WTC11 (cell line): ENCODE measurements around the gene NINJ2. TPM values are rescaled to one million over a fixed set of nuclear protein-coding genes. Genes with fewer than 3 reads are reported as not detected.

Experiments
- ATAC-seq: fragments of 200-7000 bp; cut with Tn5 transposase; 2 replicates; pipeline ENCODE4 v1.10.0; 2021; ENCODE audit warnings: mild to moderate bottlenecking, moderate library complexity
- CTCF ChIA-PET: fragments of 300-600 bp; sonication (Branson Sonifier 250); formaldehyde crosslinking; loops from one replicate; lab custom pipeline; 2021; ENCODE audit warnings: antibody characterized with exemption; lab: Charles Lee
- POLR2A ChIA-PET: fragments of 350-600 bp; sonication (Branson Sonifier 250); formaldehyde crosslinking; loops from one replicate; lab custom pipeline; 2021; ENCODE audit warnings: antibody characterized with exemption; lab: Charles Lee
- DNase-seq: peaks from one replicate; pipeline ENCODE4 v3.0.0; 2021; ENCODE audit warnings: low spot score
- H3K27ac Mint-ChIP-seq: 2 replicates; pipeline ENCODE4 v1.8.0; 2021; ENCODE audit warnings: mixed read lengths
- H3K27me3 Mint-ChIP-seq: 2 replicates; pipeline ENCODE4 v1.8.0; 2021; ENCODE audit warnings: low read depth, mild to moderate bottlenecking, moderate library complexity, mixed read lengths
- H3K36me3 Mint-ChIP-seq: 2 replicates; pipeline ENCODE4 v1.8.0; 2021; ENCODE audit warnings: mixed read lengths
- H3K4me1 Mint-ChIP-seq: 2 replicates; pipeline ENCODE4 v1.8.0; 2022; ENCODE audit warnings: mixed read lengths
- H3K4me3 Mint-ChIP-seq: 2 replicates; pipeline ENCODE4 v1.8.0; 2021; ENCODE audit warnings: mild to moderate bottlenecking, moderate library complexity, mixed read lengths
- H3K9me3 Mint-ChIP-seq: 2 replicates; pipeline ENCODE4 v1.8.0; 2021; ENCODE audit warnings: mixed read lengths
- ATF3 ChIP-seq: sonication (generic); formaldehyde crosslinking; conservative IDR thresholded peaks from 2 replicates; pipeline ENCODE4 v1.8.1; 2022; ENCODE audit warnings: mild to moderate bottlenecking, missing genetic modification reagents
- CREM ChIP-seq: sonication (generic); formaldehyde crosslinking; IDR thresholded peaks from 2 replicates; pipeline ENCODE4 v1.8.1; 2022; ENCODE audit warnings: mild to moderate bottlenecking, missing genetic modification reagents, moderate library complexity
- CTCF ChIP-seq: fragments of 200-600 bp; IDR thresholded peaks from 2 replicates; pipeline ENCODE4 v1.8.0; 2022; ENCODE audit warnings: antibody characterized with exemption
- E2F5 ChIP-seq: sonication (generic); formaldehyde crosslinking; IDR thresholded peaks from 2 replicates; pipeline ENCODE4 v1.8.1; 2022; ENCODE audit warnings: mild to moderate bottlenecking, moderate library complexity, missing genetic modification reagents
- ERG ChIP-seq: fragments of 250-450 bp; sonication (Bioruptor Pico); IDR thresholded peaks from 2 replicates; pipeline ENCODE4 v1.8.0; 2021; ENCODE audit warnings: mild to moderate bottlenecking
- ETV6 ChIP-seq: sonication (generic); formaldehyde crosslinking; IDR thresholded peaks from 2 replicates; pipeline ENCODE4 v1.8.1; 2022; ENCODE audit warnings: mild to moderate bottlenecking, missing genetic modification reagents
- FOXP1 ChIP-seq: sonication (generic); formaldehyde crosslinking; IDR thresholded peaks from 2 replicates; pipeline ENCODE4 v1.8.0; 2022; ENCODE audit warnings: missing genetic modification reagents, mild to moderate bottlenecking, moderate library complexity, borderline replicate concordance
- GRHL2 ChIP-seq: fragments of 250-450 bp; sonication (Bioruptor Pico); IDR thresholded peaks from 2 replicates; pipeline ENCODE4 v1.8.0; 2022; ENCODE audit warnings: mild to moderate bottlenecking, moderate library complexity; ENCODE audit not compliant: insufficient replicate concordance, severe bottlenecking
- JAZF1 ChIP-seq: fragments of 250-450 bp; sonication (Bioruptor Pico); IDR thresholded peaks from 2 replicates; pipeline ENCODE4 v1.9.0; 2021; ENCODE audit warnings: moderate library complexity, mild to moderate bottlenecking, inconsistent platforms
- JUN ChIP-seq: sonication (generic); formaldehyde crosslinking; IDR thresholded peaks from 2 replicates; pipeline ENCODE4 v1.8.0; 2023; ENCODE audit warnings: mild to moderate bottlenecking, missing genetic modification reagents
- MXD4 ChIP-seq: fragments of 250-450 bp; sonication (Bioruptor Pico); IDR thresholded peaks from 2 replicates; pipeline ENCODE4 v1.8.0; 2021; ENCODE audit warnings: mild to moderate bottlenecking, moderate library complexity, borderline replicate concordance
- PRRX2 ChIP-seq: fragments of 250-450 bp; sonication (Bioruptor Pico); IDR thresholded peaks from 2 replicates; pipeline ENCODE4 v1.8.0; 2021; ENCODE audit warnings: mild to moderate bottlenecking
- RORB ChIP-seq: fragments of 250-450 bp; sonication (Bioruptor Pico); IDR thresholded peaks from 2 replicates; pipeline ENCODE4 v1.9.0; 2021; ENCODE audit warnings: mild to moderate bottlenecking
- SMAD3 ChIP-seq: sonication (generic); formaldehyde crosslinking; IDR thresholded peaks from 2 replicates; pipeline ENCODE4 v1.8.0; 2022; ENCODE audit warnings: missing genetic modification reagents, mild to moderate bottlenecking, borderline replicate concordance
- SOX15 ChIP-seq: fragments of 250-450 bp; sonication (Bioruptor Pico); IDR thresholded peaks from 2 replicates; pipeline ENCODE4 v1.9.0; 2021; ENCODE audit warnings: mild to moderate bottlenecking
- STAT6 ChIP-seq: sonication (generic); formaldehyde crosslinking; conservative IDR thresholded peaks from 2 replicates; pipeline ENCODE4 v1.8.1; 2023; ENCODE audit warnings: mild to moderate bottlenecking, low read depth, missing genetic modification reagents, moderate library complexity
- ZMAT4 ChIP-seq: fragments of 250-450 bp; sonication (Bioruptor Pico); IDR thresholded peaks from 2 replicates; pipeline ENCODE4 v1.9.0; 2021; ENCODE audit warnings: mild to moderate bottlenecking
- ZNF263 ChIP-seq: sonication (generic); formaldehyde crosslinking; IDR thresholded peaks from 2 replicates; pipeline ENCODE4 v1.8.1; 2022; ENCODE audit warnings: low read depth, mild to moderate bottlenecking, moderate library complexity, missing genetic modification reagents
- ZNF425 ChIP-seq: fragments of 250-450 bp; sonication (Bioruptor Pico); conservative IDR thresholded peaks from 2 replicates; pipeline ENCODE4 v1.9.0; 2021; ENCODE audit warnings: mild to moderate bottlenecking
- total RNA-seq: library from RNA; stranded (reverse); gene quantifications from 3 replicates; pipeline ENCODE4 v1.2.3, GENCODE V29; 2021

The NINJ2 gene
- total RNA-seq, 1 experiment from 2014 or later = 0.42 TPM

- ChIA-PET POLR2A (interaction anchor here (0.8 to 1.9 kb wide), 2 partner anchors 14 to 83 kb away, joined by 9 to 11 read pairs; partner anchors contain the start of gene WNK1), CTCF (interaction anchor here (0.6 to 4.2 kb wide), 10 partner anchors 9 to 281 kb away, joined by 3 to 41 read pairs (median 6); partner anchors contain the start of genes RAD52 and WNK1)
- peaks cover 23% of the 10 kb centered on the region for H3K4me1 Mint-ChIP-seq
- no peak overlapping the region for H3K4me3 Mint-ChIP-seq
- no peak overlapping the region for H3K27ac Mint-ChIP-seq
- H3K36me3 Mint-ChIP-seq = no peaks in the 10 kb centered on the region
- peak; percentile 16; the same call in 1 of the 2 replicates for ATAC-seq
- no peaks in the 10 kb centered on the region for H3K9me3 Mint-ChIP-seq
- H3K27me3 Mint-ChIP-seq = no peaks in the 10 kb centered on the region; the same call in 1 of the 2 replicates
- no peak for TF ChIP-seq JUN (CRISPR knock-in tag)
- TF ChIP-seq ZMAT4 (CRISPR knock-in tag) = no peak
- TF ChIP-seq SMAD3 (CRISPR knock-in tag) = no peak
- no peak for TF ChIP-seq PRRX2 (CRISPR knock-in tag)
- TF ChIP-seq ETV6 = no peak
- TF ChIP-seq ATF3 = no peak
- TF ChIP-seq ZNF425 = no peak
- no peak for TF ChIP-seq CREM
- TF ChIP-seq RORB (CRISPR knock-in tag) = no peak
- no peak for TF ChIP-seq ZNF263 (CRISPR knock-in tag)
- TF ChIP-seq FOXP1 = no peak
- TF ChIP-seq E2F5 (CRISPR knock-in tag) = no peak
- TF ChIP-seq MXD4 = no peak
- no peak for TF ChIP-seq ERG (CRISPR knock-in tag)
- no peak for TF ChIP-seq CTCF
- no peak for TF ChIP-seq JAZF1
- TF ChIP-seq SOX15 = no peak
- TF ChIP-seq STAT6 (CRISPR knock-in tag) = no peak
- TF ChIP-seq GRHL2 (CRISPR knock-in tag) = no peak
- DNase-seq = no peak
Measured at GRCh38 chr12:668090-668481, 4.8 kb upstream of the NINJ2 start.
